Urinary bladder (tissue), 4 donors: Measurements from ENCODE around the gene ITGA5. TPM values are rescaled to one million over a fixed set of nuclear protein-coding genes. Genes with fewer than 3 reads are reported as not detected.
"Not testable (repeated sequence)": the region's sequence is repeated elsewhere in the genome, so short reads cannot be mapped to it uniquely, and the experiment has no call there.

Experiments used
- DNase-seq: peaks from one replicate; pipeline ENCODE4 v3.0.0-alpha.2; 2015; ENCODE audit errors: extremely low spot score
- H3K27ac ChIP-seq: one replicate; pipeline ENCODE4 v1.5.1; 2013; ENCODE audit warnings: low read depth, mild to moderate bottlenecking, moderate library complexity
- H3K36me3 ChIP-seq: one replicate; pipeline ENCODE4 v1.6.1; 2013; ENCODE audit warnings: mild to moderate bottlenecking, moderate library complexity; ENCODE audit not compliant: insufficient read depth
- H3K4me1 ChIP-seq: one replicate; pipeline ENCODE4 v1.6.1; 2013; ENCODE audit warnings: mild to moderate bottlenecking, moderate library complexity; ENCODE audit not compliant: insufficient read depth
- H3K4me3 ChIP-seq: one replicate; pipeline ENCODE4 v1.5.1; 2013; ENCODE audit warnings: low read depth, low read length
- WGBS: extraction: QIAGEN DNeasy Blood & Tissue Kit; methylation state at CpG from one replicate; pipeline ENCODE4 v1.1.7; 2013; 5-methylcytosine and 5-hydroxymethylcytosine counted together
- polyA plus RNA-seq: library from polyadenylated mRNA; stranded (reverse); fragments of 200-250 nt; gene quantifications from one replicate; pipeline ENCODE4 v1.2.3, GENCODE V29; 2013
- total RNA-seq: library from RNA; depleted of rRNA; stranded (reverse); fragments of >200 nt; gene quantifications from one replicate; pipeline ENCODE4 v1.2.3, GENCODE V29; 2014
- donor health status: healthy with polysubstance abuse.
- donor health status: healthy.

ITGA5 gene
- total and polyA plus RNA-seq, 2 donors = 139 to 702 TPM

GRCh38 chr12:54358191-54358944, 60.7 kb downstream of the ITGA5 start:
- no peaks in the 10 kb centered on the region for H3K36me3 ChIP-seq
- peak overlapping the region; percentile 30 for H3K27ac ChIP-seq
- 23% methylated on average over 15 of the region's 15 CpGs for WGBS
- H3K4me3 ChIP-seq = peak overlapping the region; percentile 43
- no peaks in the 10 kb centered on the region for H3K4me1 ChIP-seq
- no peak for DNase-seq

GRCh38 chr12:54357506-54358190, 61.4 kb downstream of the ITGA5 start:
- no peak for DNase-seq
- WGBS = 66% methylated on average over 2 of the region's 2 CpGs
- Histone ChIP-seq H3K4me1 (no peaks in the 10 kb centered on the region), H3K27ac (no peak overlapping the region), H3K36me3 (no peaks in the 10 kb centered on the region), H3K4me3 (no peak overlapping the region)

- DNase-seq = no peak
- Histone ChIP-seq H3K4me3 (no peak overlapping the region), H3K36me3 (no peaks in the 10 kb centered on the region), H3K27ac (no peak overlapping the region), H3K4me1 (no peaks in the 10 kb centered on the region)
- 91% methylated on average over 4 of the region's 4 CpGs for WGBS
These were observed 62.1 kb downstream of the ITGA5 start for GRCh38 chr12:54356951-54357356.

GRCh38 chr12:54356228-54356627, 62.8 kb downstream of the ITGA5 start:
- WGBS = 70% methylated on average over 3 of the region's 3 CpGs
- no peak for DNase-seq
- Histone ChIP-seq H3K4me1 (no peaks in the 10 kb centered on the region), H3K4me3 (no peak overlapping the region), H3K36me3 (no peaks in the 10 kb centered on the region), H3K27ac (no peak overlapping the region)

GRCh38 chr12:54355104-54355815, 63.8 kb downstream of the ITGA5 start:
- no peak overlapping the region for H3K27ac ChIP-seq
- H3K36me3 ChIP-seq = peaks cover 2% of the 10 kb centered on the region
- H3K4me3 ChIP-seq = no peak overlapping the region
- H3K4me1 ChIP-seq = no peaks in the 10 kb centered on the region
- 69% methylated on average over 6 of the region's 6 CpGs for WGBS
- no peak for DNase-seq

GRCh38 chr12:54354271-54354670, 64.8 kb downstream of the ITGA5 start:
- not testable (repeated sequence) for H3K27ac ChIP-seq, H3K4me1 ChIP-seq
- WGBS = 75% methylated on average over 7 of the region's 7 CpGs

GRCh38 chr12:54352891-54353874, 65.9 kb downstream of the ITGA5 start:
- no peak overlapping the region for H3K4me3 ChIP-seq
- no peaks in the 10 kb centered on the region for H3K4me1 ChIP-seq
- DNase-seq = no peak
- WGBS = 30% methylated on average over 1 of the region's 1 CpG
- peaks cover 2% of the 10 kb centered on the region for H3K36me3 ChIP-seq
- H3K27ac ChIP-seq = peak overlapping the region; percentile 12

More at GRCh38 chr12:54354271-54354670, 64.8 kb downstream of the ITGA5 start:
- DNase-seq, H3K36me3 ChIP-seq, H3K4me3 ChIP-seq: not testable (repeated sequence)

- 18% methylated on average over 21 of the region's 21 CpGs for WGBS
- Histone ChIP-seq H3K36me3 (peaks cover 2% of the 10 kb centered on the region), H3K4me1 (no peaks in the 10 kb centered on the region), H3K4me3 (no peak overlapping the region), H3K27ac (no peak overlapping the region)
- no peak for DNase-seq
These were observed 67.0 kb downstream of the ITGA5 start for GRCh38 chr12:54352022-54352531.

- H3K27ac ChIP-seq = no peak overlapping the region
- H3K4me1 ChIP-seq = no peaks in the 10 kb centered on the region
- peaks cover 2% of the 10 kb centered on the region for H3K36me3 ChIP-seq
- H3K4me3 ChIP-seq = no peak overlapping the region
- 51% methylated on average over 4 of the region's 4 CpGs for WGBS
- DNase-seq = no peak
These were observed 67.7 kb downstream of the ITGA5 start for GRCh38 chr12:54351341-54351740.

GRCh38 chr12:54350743-54351142, 68.3 kb downstream of the ITGA5 start:
- WGBS = 41% methylated on average over 3 of the region's 3 CpGs
- no peak overlapping the region for H3K27ac ChIP-seq
- H3K4me1 ChIP-seq = no peaks in the 10 kb centered on the region
- H3K4me3 ChIP-seq = no peak overlapping the region
- H3K36me3 ChIP-seq = peaks cover 2% of the 10 kb centered on the region
- no peak for DNase-seq

GRCh38 chr12:54349679-54350078, 69.4 kb downstream of the ITGA5 start:
- Histone ChIP-seq H3K36me3 (peaks cover 2% of the 10 kb centered on the region), H3K4me1 (no peaks in the 10 kb centered on the region), H3K4me3 (no peak overlapping the region), H3K27ac (no peak overlapping the region)
- no peak for DNase-seq

- Histone ChIP-seq H3K36me3 (peaks cover 2% of the 10 kb centered on the region), H3K4me3 (no peak overlapping the region), H3K4me1 (no peaks in the 10 kb centered on the region), H3K27ac (no peak overlapping the region)
- 82% methylated on average over 4 of the region's 4 CpGs for WGBS
- DNase-seq = no peak
These were observed 70.0 kb downstream of the ITGA5 start for GRCh38 chr12:54349036-54349435.
